ENCODE measurements around the gene ILK.

Gene ILK

GRCh38 chr11:6608011-6608410 is 4.4 kb downstream of the ILK start:
- H3K9me3 ChIP-seq, result no peaks in the 10 kb centered on the region
- TF ChIP-seq CTCF (IDR thresholded peaks at IDR 0.05; ENCODE audit: low read depth, low read length), result no peak
- DNase-seq, result no peak
- peaks cover 9% of the 10 kb centered on the region for H3K36me3 ChIP-seq
- H3K4me1 ChIP-seq, result peaks cover 8% of the 10 kb centered on the region
- H3K4me3 ChIP-seq (ENCODE audit: low read depth, low read length), result no peak overlapping the region
- no peaks in the 10 kb centered on the region for H3K27me3 ChIP-seq

- no peak for TF ChIP-seq CTCF (IDR thresholded peaks at IDR 0.05; ENCODE audit: low read depth, low read length)
- peaks cover 9% of the 10 kb centered on the region for H3K36me3 ChIP-seq
- peaks cover 8% of the 10 kb centered on the region for H3K4me1 ChIP-seq
- H3K4me3 ChIP-seq (ENCODE audit: low read depth, low read length), result no peak overlapping the region
- no peaks in the 10 kb centered on the region for H3K27me3 ChIP-seq
- no peaks in the 10 kb centered on the region for H3K9me3 ChIP-seq
- no peak for DNase-seq
These were observed 5.3 kb downstream of the ILK start for GRCh38 chr11:6608726-6609501.

GRCh38 chr11:6609502-6610015 is 6.0 kb downstream of the ILK start:
- H3K9me3 ChIP-seq, result no peaks in the 10 kb centered on the region
- H3K4me1 ChIP-seq, result peaks cover 8% of the 10 kb centered on the region
- DNase-seq, result no peak
- peaks cover 9% of the 10 kb centered on the region for H3K36me3 ChIP-seq
- no peak overlapping the region for H3K4me3 ChIP-seq (ENCODE audit: low read depth, low read length)
- no peak for TF ChIP-seq CTCF (IDR thresholded peaks at IDR 0.05; ENCODE audit: low read depth, low read length)
- H3K27me3 ChIP-seq, result no peaks in the 10 kb centered on the region

- H3K27me3 ChIP-seq, result no peaks in the 10 kb centered on the region
- no peak for TF ChIP-seq CTCF (IDR thresholded peaks at IDR 0.05; ENCODE audit: low read depth, low read length)
- peaks cover 9% of the 10 kb centered on the region for H3K36me3 ChIP-seq
- no peak overlapping the region; the same call in 1 of the 2 replicates for H3K4me3 ChIP-seq (ENCODE audit: low read depth, low read length)
- no peak for DNase-seq
- peaks cover 8% of the 10 kb centered on the region for H3K4me1 ChIP-seq
- no peaks in the 10 kb centered on the region for H3K9me3 ChIP-seq
These were observed 7.0 kb downstream of the ILK start for GRCh38 chr11:6610591-6610990.

GRCh38 chr11:6611092-6611962 is 7.8 kb downstream of the ILK start:
- peaks cover 8% of the 10 kb centered on the region for H3K4me1 ChIP-seq
- TF ChIP-seq CTCF (IDR thresholded peaks at IDR 0.05; ENCODE audit: low read depth, low read length), result no peak
- H3K27me3 ChIP-seq, result no peaks in the 10 kb centered on the region
- H3K9me3 ChIP-seq, result no peaks in the 10 kb centered on the region
- DNase-seq, result no peak
- H3K4me3 ChIP-seq (ENCODE audit: low read depth, low read length), result peak overlapping the region; percentile 71
- peaks cover 9% of the 10 kb centered on the region for H3K36me3 ChIP-seq

- no peak for DNase-seq
- no peak for TF ChIP-seq CTCF (IDR thresholded peaks at IDR 0.05; ENCODE audit: low read depth, low read length)
- peaks cover 9% of the 10 kb centered on the region for H3K36me3 ChIP-seq
These were observed 8.3 kb downstream of the ILK start for GRCh38 chr11:6611963-6612212.

More at GRCh38 chr11:6611963-6612212, 8.3 kb downstream of the ILK start:
- Histone ChIP-seq H3K4me3 (ENCODE audit: low read depth, low read length) (peak overlapping the region; percentile 71), H3K27me3 (no peaks in the 10 kb centered on the region), H3K4me1 (peaks cover 4% of the 10 kb centered on the region; the same call in 1 of the 2 replicates), H3K9me3 (no peaks in the 10 kb centered on the region)
